NCI-H2227 (cell line): ENCODE data around the gene ASB10.
A peak's percentile ranks its signal among the peaks of the same experiment; 100 is the strongest.

ENCODE experiments used
- DNase-seq: peaks from one replicate; lab custom pipeline; 2025; ENCODE audit not compliant: unreplicated experiment; lab: John Stamatoyannopoulos, UW

The ASB10 gene

GRCh38 chr7:151137791-151138152 is 49.3 kb downstream of the ASB10 start:
- DNase-seq: no peak

GRCh38 chr7:151137076-151137675 is 49.9 kb downstream of the ASB10 start:
- DNase-seq: no peak

GRCh38 chr7:151135866-151136843 is 50.9 kb downstream of the ASB10 start:
- DNase-seq: no peak

- no peak for DNase-seq
These were observed 51.6 kb downstream of the ASB10 start for GRCh38 chr7:151135525-151135845.

GRCh38 chr7:151134743-151135524 is 52.1 kb downstream of the ASB10 start:
- DNase-seq: no peak

- no peak for DNase-seq
These were observed 52.9 kb downstream of the ASB10 start for GRCh38 chr7:151133986-151134742.

GRCh38 chr7:151133266-151133985 is 53.6 kb downstream of the ASB10 start:
- no peak for DNase-seq

- DNase-seq: no peak
These were observed 54.4 kb downstream of the ASB10 start for GRCh38 chr7:151132461-151133205.

GRCh38 chr7:151131592-151132293 is 55.3 kb downstream of the ASB10 start:
- no peak for DNase-seq

- DNase-seq: no peak
These were observed 55.8 kb downstream of the ASB10 start for GRCh38 chr7:151131224-151131591.

- DNase-seq: no peak
These were observed 56.3 kb downstream of the ASB10 start for GRCh38 chr7:151130741-151131157.

GRCh38 chr7:151129960-151130591 is 57.0 kb downstream of the ASB10 start:
- DNase-seq: no peak

- no peak for DNase-seq
These were observed 57.7 kb downstream of the ASB10 start for GRCh38 chr7:151129117-151129959.

GRCh38 chr7:151128716-151129115 is 58.3 kb downstream of the ASB10 start:
- no peak for DNase-seq

GRCh38 chr7:151128144-151128543 is 58.9 kb downstream of the ASB10 start:
- DNase-seq: no peak

GRCh38 chr7:151126491-151127137 is 60.4 kb downstream of the ASB10 start:
- DNase-seq: peak; percentile 68

- peak; percentile 90 for DNase-seq
These were observed 61.1 kb downstream of the ASB10 start for GRCh38 chr7:151125846-151126481.
